Tibial nerve (tissue), 4 donors: ENCODE data around the gene GASK1A. TPM values are rescaled to one million over a fixed set of nuclear protein-coding genes. Genes with fewer than 3 reads are reported as not detected.

Experiments
- DNase-seq, 2 donors: peaks; one replicate each; pipeline ENCODE4 v3.0.0-alpha.2; 2019; ENCODE audit warnings: low spot score in 2 of 2
- H3K27ac ChIP-seq, 4 donors: fragments of 200-600 bp; sonication (generic) in 3 of 4; one replicate each; pipeline ENCODE4 v1.5.1; 2017 to 2019; ENCODE audit warnings: mild to moderate bottlenecking in 1 of 4
- H3K27me3 ChIP-seq, 2 donors: fragments of 200-600 bp; sonication (generic) in 1 of 2; one replicate each; pipeline versions ENCODE4 v1.5.1 to v1.6.0; 2017 to 2019
- H3K36me3 ChIP-seq, 3 donors: fragments of 200-600 bp; sonication (generic); one replicate each; pipeline ENCODE4 v1.5.1; 2018 to 2019
- H3K4me1 ChIP-seq, 4 donors: fragments of 200-600 bp; sonication (generic) in 3 of 4; one replicate each; pipeline ENCODE4 v1.5.1; 2017 to 2019
- H3K4me3 ChIP-seq, 4 donors: fragments of 200-600 bp; sonication (generic) in 3 of 4; one replicate each; pipeline ENCODE4 v1.5.1; 2017 to 2019; ENCODE audit warnings: mild to moderate bottlenecking in 1 of 4, moderate library complexity in 1 of 4
- H3K9me3 ChIP-seq, 4 donors: fragments of 200-600 bp; sonication (generic) in 3 of 4; one replicate each; pipeline ENCODE4 v1.5.1; 2017 to 2019
- EP300 ChIP-seq, 2 donors: sonication (generic); formaldehyde crosslinking; IDR thresholded peaks; one replicate each; pipeline ENCODE4 v1.6.1; 2017; ENCODE audit warnings: antibody characterized with exemption in 2 of 2, mild to moderate bottlenecking in 1 of 2
- POLR2A ChIP-seq, 2 donors: fragments of 450-650 bp; IDR thresholded peaks; one replicate each; pipeline ENCODE4 v1.6.1; 2017; ENCODE audit warnings: antibody characterized with exemption in 2 of 2, mild to moderate bottlenecking in 2 of 2, moderate library complexity in 2 of 2
- whole genome bisulfite sequencing, 2 donors: methylation state at CpG; one replicate each; pipeline ENCODE4 v1.1.5; 2018; 5-methylcytosine and 5-hydroxymethylcytosine counted together
- total RNA-seq, 4 donors: library from RNA; depleted of rRNA; stranded (reverse); fragments of >200 nt; gene quantifications; one replicate each; pipeline ENCODE4 v1.1.0, GENCODE V29; 2016
- TF ChIP-seq, protein P1 (sequence below), 5 experiments: fragments of 200-600 bp in 3 of 5; fragments of 450-650 bp in 2 of 5; sonication (generic) in 3 of 5; IDR thresholded peaks; one replicate each; pipeline ENCODE4 v1.5.1; 2016 to 2019; ENCODE audit warnings: antibody characterized with exemption in 5 of 5, mild to moderate bottlenecking in 3 of 5, moderate library complexity in 2 of 5

GASK1A gene
- total RNA-seq, 4 donors from 2014 or later, result 43.0 to 70.6 (median 49.5) TPM

DNA sequence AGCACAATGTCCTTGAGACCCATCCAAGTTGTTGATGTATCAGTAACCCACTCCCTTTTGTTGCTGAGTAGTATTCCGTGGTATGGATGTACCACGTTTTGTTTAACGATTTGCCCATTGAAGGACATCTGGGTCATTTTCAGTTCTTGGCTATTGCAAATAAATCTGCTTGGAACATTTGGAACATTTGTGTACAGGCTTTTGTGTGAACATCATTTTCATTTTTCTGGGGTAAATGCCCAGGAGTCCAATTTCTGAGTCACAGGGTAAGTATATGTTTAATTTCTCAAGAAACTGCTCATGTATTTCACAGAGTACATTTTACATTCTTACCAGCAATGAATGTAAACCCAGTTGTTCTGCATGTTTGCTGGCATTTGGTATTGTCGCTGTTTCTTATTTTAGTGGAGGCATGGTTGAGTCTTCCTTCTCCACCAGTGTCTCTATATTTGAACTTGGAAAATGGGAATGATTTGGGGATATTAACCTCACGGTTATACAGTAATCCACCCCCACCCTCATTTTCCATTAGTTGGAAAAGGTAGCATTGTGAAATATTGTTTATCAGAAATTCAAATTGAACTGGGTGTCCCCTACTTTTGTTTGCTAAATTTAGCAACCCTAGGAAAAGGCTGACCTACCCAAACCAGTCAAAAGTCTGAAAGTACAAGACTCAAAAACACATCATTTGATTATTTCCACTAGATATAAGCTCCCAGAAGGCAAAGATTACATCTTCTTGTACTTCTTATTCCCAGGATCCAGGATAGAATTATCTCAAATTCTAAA lies 96.0 kb downstream of the GASK1A start:
- Histone ChIP-seq H3K4me3 (no peak overlapping the region), H3K36me3 (peaks cover 0 to 32% (median 0%) of the 10 kb centered on the region in 3 donors), H3K27ac (peak overlapping the region in 1 of 4 donors; percentile 54), H3K27me3 (no peaks in the 10 kb centered on the region), H3K9me3 (peaks cover 0 to 17% (median 0%) of the 10 kb centered on the region in 4 donors), H3K4me1 (peaks cover 0 to 12% (median 0%) of the 10 kb centered on the region in 4 donors)
- TF ChIP-seq, protein P1, sequence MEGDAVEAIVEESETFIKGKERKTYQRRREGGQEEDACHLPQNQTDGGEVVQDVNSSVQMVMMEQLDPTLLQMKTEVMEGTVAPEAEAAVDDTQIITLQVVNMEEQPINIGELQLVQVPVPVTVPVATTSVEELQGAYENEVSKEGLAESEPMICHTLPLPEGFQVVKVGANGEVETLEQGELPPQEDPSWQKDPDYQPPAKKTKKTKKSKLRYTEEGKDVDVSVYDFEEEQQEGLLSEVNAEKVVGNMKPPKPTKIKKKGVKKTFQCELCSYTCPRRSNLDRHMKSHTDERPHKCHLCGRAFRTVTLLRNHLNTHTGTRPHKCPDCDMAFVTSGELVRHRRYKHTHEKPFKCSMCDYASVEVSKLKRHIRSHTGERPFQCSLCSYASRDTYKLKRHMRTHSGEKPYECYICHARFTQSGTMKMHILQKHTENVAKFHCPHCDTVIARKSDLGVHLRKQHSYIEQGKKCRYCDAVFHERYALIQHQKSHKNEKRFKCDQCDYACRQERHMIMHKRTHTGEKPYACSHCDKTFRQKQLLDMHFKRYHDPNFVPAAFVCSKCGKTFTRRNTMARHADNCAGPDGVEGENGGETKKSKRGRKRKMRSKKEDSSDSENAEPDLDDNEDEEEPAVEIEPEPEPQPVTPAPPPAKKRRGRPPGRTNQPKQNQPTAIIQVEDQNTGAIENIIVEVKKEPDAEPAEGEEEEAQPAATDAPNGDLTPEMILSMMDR (IDR thresholded peaks at IDR 0.05), result no peak
- WGBS, 2 donors, result 87 to 90% methylated on average over 5 of the region's 5 CpGs
- DNase-seq, result no peak

GRCh38 chr3:43075904-43076661 lies 97.0 kb downstream of the GASK1A start:
- Histone ChIP-seq H3K9me3 (peaks cover 0 to 14% (median 0%) of the 10 kb centered on the region in 4 donors), H3K36me3 (peaks cover 0 to 42% (median 0%) of the 10 kb centered on the region in 3 donors), H3K27me3 (no peaks in the 10 kb centered on the region), H3K27ac (peak overlapping the region in 1 of 4 donors; percentile 54), H3K4me1 (peaks cover 0 to 12% (median 0%) of the 10 kb centered on the region in 4 donors), H3K4me3 (no peak overlapping the region)
- TF ChIP-seq, protein P1 (IDR thresholded peaks at IDR 0.05), result no peak
- WGBS, 2 donors, result 60 to 79% methylated on average over 3 to 5 of the region's 5 CpGs
- DNase-seq, result no peak

DNA sequence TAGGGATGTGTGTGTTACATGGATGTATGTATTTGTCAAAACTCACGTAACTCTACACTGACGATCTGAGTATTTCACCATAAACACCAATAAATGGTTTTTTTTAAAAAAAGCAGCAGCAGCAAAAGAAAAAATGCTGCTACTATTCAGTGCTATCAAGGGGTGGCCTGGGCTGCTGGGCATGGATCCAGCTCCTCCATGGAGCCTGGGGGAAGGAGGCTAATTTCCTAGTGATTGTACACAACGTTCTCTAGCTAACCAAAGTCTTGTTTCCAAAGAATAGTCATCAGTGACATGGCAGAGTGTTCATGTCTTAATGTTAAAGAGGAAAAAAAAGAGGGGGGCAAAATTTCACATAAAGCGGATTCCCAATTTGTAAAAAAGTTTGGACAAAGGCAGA lies 97.7 kb downstream of the GASK1A start:
- H3K4me1 ChIP-seq, result peaks cover 0 to 12% (median 0%) of the 10 kb centered on the region in 4 donors
- no peak for DNase-seq
- 59 to 60% methylated on average over 4 of the region's 4 CpGs for WGBS, 2 donors

GRCh38 chr3:43077261-43077660 lies 98.2 kb downstream of the GASK1A start:
- DNase-seq, result no peak
- H3K9me3 ChIP-seq, result peaks cover 0 to 16% (median 0%) of the 10 kb centered on the region in 4 donors
- H3K27me3 ChIP-seq, result no peaks in the 10 kb centered on the region
- WGBS, 2 donors, result 95 to 97% methylated on average over 6 of the region's 6 CpGs
- H3K4me3 ChIP-seq, result no peak overlapping the region
- no peak overlapping the region for H3K27ac ChIP-seq
- peaks cover 0 to 12% (median 0%) of the 10 kb centered on the region in 4 donors for H3K4me1 ChIP-seq
- TF ChIP-seq EP300 (IDR thresholded peaks at IDR 0.05) (no peak), POLR2A (IDR thresholded peaks at IDR 0.05) (no peak)
- TF ChIP-seq, protein P1 (IDR thresholded peaks at IDR 0.05), result no peak
- H3K36me3 ChIP-seq, result peaks cover 0 to 54% (median 0%) of the 10 kb centered on the region in 3 donors

More for the DNA sequence above, 97.7 kb downstream of the GASK1A start:
- peaks cover 0 to 50% (median 0%) of the 10 kb centered on the region in 3 donors for H3K36me3 ChIP-seq
- peaks cover 0 to 12% (median 0%) of the 10 kb centered on the region in 4 donors for H3K9me3 ChIP-seq
- TF ChIP-seq, protein P1 (IDR thresholded peaks at IDR 0.05), result no peak
- no peak for TF ChIP-seq POLR2A (IDR thresholded peaks at IDR 0.05)
- no peaks in the 10 kb centered on the region for H3K27me3 ChIP-seq
- no peak overlapping the region for H3K4me3 ChIP-seq
- no peak overlapping the region for H3K27ac ChIP-seq

GRCh38 chr3:43077707-43078106 lies 98.6 kb downstream of the GASK1A start:
- no peak for TF ChIP-seq EP300 (IDR thresholded peaks at IDR 0.05)
- TF ChIP-seq POLR2A (IDR thresholded peaks at IDR 0.05), result no peak
- TF ChIP-seq, protein P1 (IDR thresholded peaks at IDR 0.05), result no peak
- peaks cover 0 to 18% (median 0%) of the 10 kb centered on the region in 4 donors for H3K9me3 ChIP-seq
- DNase-seq, result no peak
- peaks cover 0 to 58% (median 0%) of the 10 kb centered on the region in 3 donors for H3K36me3 ChIP-seq
- no peaks in the 10 kb centered on the region for H3K27me3 ChIP-seq
- peaks cover 0 to 12% (median 0%) of the 10 kb centered on the region in 4 donors for H3K4me1 ChIP-seq
- no peak overlapping the region for H3K4me3 ChIP-seq
- H3K27ac ChIP-seq, result no peak overlapping the region
